CD14-positive monocyte (primary cell): Measurements from ENCODE around the gene SLC22A7. TPM values are rescaled to one million over a fixed set of nuclear protein-coding genes. Genes with fewer than 3 reads are reported as not detected.
A peak's percentile ranks its signal among the peaks of the same experiment; 100 is the strongest.

ENCODE experiments used
- DNase-seq, 3 donors: peaks; one replicate each; pipeline ENCODE4 v3.0.0-alpha.2; 2011 to 2022
- H2AFZ ChIP-seq: 2 replicates; pipeline ENCODE4 v1.6.0; 2012; ENCODE audit warnings: mild to moderate bottlenecking, low read depth, low read length, inconsistent platforms; ENCODE audit not compliant: insufficient read depth, poor library complexity, severe bottlenecking
- H3K27ac ChIP-seq, 2 donors: 1 replicate in 1 of 2; 2 replicates in 1 of 2; pipeline ENCODE4 v1.5.1; 2012 to 2013; ENCODE audit warnings: low read length in 2 of 2, control low read depth in 1 of 2, inconsistent platforms in 1 of 2, low read depth in 1 of 2, mild to moderate bottlenecking in 1 of 2
- H3K27me3 ChIP-seq, 2 donors: one replicate each; pipeline versions ENCODE4 v1.6.0 to v1.6.1; 2011 to 2013; ENCODE audit warnings: low read length in 2 of 2; ENCODE audit not compliant: control insufficient read depth in 2 of 2, insufficient read depth in 2 of 2
- H3K36me3 ChIP-seq, 2 donors: replicated peaks in 1 of 2; 1 replicate in 1 of 2; 2 replicates in 1 of 2; pipeline versions ENCODE4 v1.5.1 to v1.6.1; 2012 to 2013; ENCODE audit warnings: low read length in 2 of 2, control low read depth in 1 of 2, inconsistent platforms in 1 of 2, mild to moderate bottlenecking in 1 of 2; ENCODE audit not compliant: insufficient read depth in 2 of 2, control insufficient read depth in 1 of 2
- H3K4me1 ChIP-seq, 2 donors: 1 replicate in 1 of 2; 2 replicates in 1 of 2; pipeline versions ENCODE4 v1.5.1 to v1.6.1; 2012 to 2013; ENCODE audit warnings: low read length in 2 of 2, control low read depth in 1 of 2, inconsistent platforms in 1 of 2, mild to moderate bottlenecking in 1 of 2, moderate library complexity in 1 of 2; ENCODE audit not compliant: insufficient read depth in 2 of 2, control insufficient read depth in 1 of 2
- H3K4me2 ChIP-seq: replicated peaks from 2 replicates; pipeline ENCODE3; 2012; ENCODE audit warnings: low read length, moderate library complexity, mild to moderate bottlenecking; ENCODE audit not compliant: poor library complexity, severe bottlenecking; ENCODE audit errors: extremely low read depth
- H3K4me3 ChIP-seq, 3 experiments: fragments of 200-600 bp in 1 of 3; sonication (generic) in 1 of 3; replicated peaks in 1 of 3; 1 replicate in 2 of 3; 2 replicates in 1 of 3; pipeline ENCODE4 v1.5.1; 2011 to 2013; ENCODE audit warnings: low read length in 3 of 3, mild to moderate bottlenecking in 3 of 3, control low read depth in 2 of 3, low read depth in 2 of 3, inconsistent platforms in 1 of 3, moderate library complexity in 1 of 3
- H3K79me2 ChIP-seq: 2 replicates; pipeline ENCODE4 v1.6.0; 2012; ENCODE audit warnings: mild to moderate bottlenecking, control low read depth, inconsistent platforms, low read length, moderate library complexity; ENCODE audit not compliant: insufficient read depth
- H3K9ac ChIP-seq: 2 replicates; pipeline ENCODE4 v1.6.0; 2017; ENCODE audit warnings: low read length, mild to moderate bottlenecking; ENCODE audit not compliant: insufficient read depth, poor library complexity, severe bottlenecking
- H3K9me3 ChIP-seq, 2 donors: replicated peaks in 1 of 2; 1 replicate in 1 of 2; 2 replicates in 1 of 2; pipeline versions ENCODE4 v1.5.1 to v1.6.1; 2012 to 2013; ENCODE audit warnings: low read length in 2 of 2, control low read depth in 1 of 2; ENCODE audit not compliant: control insufficient read depth in 1 of 2, insufficient read depth in 1 of 2
- H4K20me1 ChIP-seq: 2 replicates; pipeline ENCODE4 v1.6.0; 2012; ENCODE audit warnings: mild to moderate bottlenecking, low read length, control low read depth, moderate library complexity; ENCODE audit not compliant: insufficient read depth
- H3K27ac Mint-ChIP-seq, 7 donors: one replicate each; pipeline ENCODE4 v1.8.0; 2020; ENCODE audit warnings: mild to moderate bottlenecking in 7 of 7, mixed read lengths in 7 of 7, moderate library complexity in 6 of 7, inconsistent platforms in 2 of 7
- H3K27me3 Mint-ChIP-seq, 3 donors: one replicate each; pipeline ENCODE4 v1.8.0; 2021 to 2022; ENCODE audit warnings: low read depth in 3 of 3, mild to moderate bottlenecking in 3 of 3, mixed read lengths in 3 of 3, moderate library complexity in 3 of 3, inconsistent platforms in 1 of 3
- H3K36me3 Mint-ChIP-seq, 2 donors: one replicate each; pipeline ENCODE4 v1.8.0; 2020; ENCODE audit warnings: mixed read lengths in 2 of 2, inconsistent platforms in 1 of 2, mild to moderate bottlenecking in 1 of 2
- H3K4me1 Mint-ChIP-seq: one replicate; pipeline ENCODE4 v1.8.0; 2020; ENCODE audit warnings: mild to moderate bottlenecking, mixed read lengths
- H3K4me3 Mint-ChIP-seq, 2 donors: one replicate each; pipeline ENCODE4 v1.8.0; 2020; ENCODE audit warnings: mild to moderate bottlenecking in 2 of 2, mixed read lengths in 2 of 2, moderate library complexity in 1 of 2
- H3K9me3 Mint-ChIP-seq, 7 donors: one replicate each; pipeline ENCODE4 v1.8.0; 2020 to 2022; ENCODE audit warnings: mixed read lengths in 7 of 7, mild to moderate bottlenecking in 6 of 7, moderate library complexity in 6 of 7, inconsistent platforms in 2 of 7
- WGBS: methylation state at CpG from one replicate; pipeline ENCODE4 v1.1.5; 2013; ENCODE audit warnings: missing lambda C conversion rate; ENCODE audit not compliant: insufficient coverage; 5-methylcytosine and 5-hydroxymethylcytosine counted together
- intact Hi-C, 2 donors: fragments of 100-400 bp; cut with micrococcal nuclease; formaldehyde crosslinking; loops; one replicate each; pipeline versions ENCODE4 v1.15.0 to v1.15.1; 2023
- polyA plus RNA-seq, 3 donors: library from polyadenylated mRNA; depleted of rRNA in 1 of 3; unstranded in 2 of 3; stranded (reverse) in 1 of 3; fragments of 300-500 nt in 2 of 3; fragments of >200 nt in 1 of 3; fragmentation: Illumina TruSeq in 2 of 3; gene quantifications; 1 replicate in 2 of 3; 2 replicates in 1 of 3; pipeline ENCODE4 v1.2.3, GENCODE V29; 2012 to 2021
- TF ChIP-seq, protein P1 (sequence below): fragments of 200-600 bp; IDR thresholded peaks from one replicate; pipeline ENCODE4 v1.8.0; 2022; ENCODE audit warnings: antibody characterized with exemption, mild to moderate bottlenecking

The SLC22A7 gene
- polyA plus RNA-seq, 3 donors = not detected

DNA sequence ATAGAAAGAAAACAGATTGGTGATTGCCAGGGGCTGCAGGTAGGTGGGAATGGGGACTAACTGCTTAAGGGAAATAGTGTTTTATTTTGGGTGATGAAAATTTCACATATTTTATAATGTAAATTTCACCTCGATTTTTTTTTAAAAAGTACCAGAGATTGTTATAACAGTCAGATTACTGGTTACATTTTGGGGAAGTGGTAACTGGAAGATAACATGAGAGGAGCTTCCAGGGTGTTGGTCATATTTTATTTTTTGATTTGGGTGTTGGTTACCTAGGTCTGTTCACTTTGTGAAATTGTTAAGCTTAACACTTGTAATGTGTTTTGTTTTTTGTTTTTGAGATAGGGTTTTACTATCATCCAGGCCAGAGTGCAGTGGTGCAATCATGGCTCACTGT lies 27.8 kb downstream of the SLC22A7 start:
- no peaks in the 10 kb centered on the region for H4K20me1 ChIP-seq
- no peaks in the 10 kb centered on the region for H3K79me2 ChIP-seq
- H3K9me3 Mint-ChIP-seq = no peaks in the 10 kb centered on the region
- no peaks in the 10 kb centered on the region for H3K9me3 ChIP-seq
- H3K4me3 Mint-ChIP-seq = no peak overlapping the region
- no peak overlapping the region for H3K4me3 ChIP-seq
- peak overlapping the region in 2 of 7 donors; percentile 41 to 66 for H3K27ac Mint-ChIP-seq
- H3K36me3 ChIP-seq = no peaks in the 10 kb centered on the region
- peaks cover 20% of the 10 kb centered on the region for H3K4me1 Mint-ChIP-seq
- H3K4me2 ChIP-seq = no peak overlapping the region
- TF ChIP-seq, protein P1, sequence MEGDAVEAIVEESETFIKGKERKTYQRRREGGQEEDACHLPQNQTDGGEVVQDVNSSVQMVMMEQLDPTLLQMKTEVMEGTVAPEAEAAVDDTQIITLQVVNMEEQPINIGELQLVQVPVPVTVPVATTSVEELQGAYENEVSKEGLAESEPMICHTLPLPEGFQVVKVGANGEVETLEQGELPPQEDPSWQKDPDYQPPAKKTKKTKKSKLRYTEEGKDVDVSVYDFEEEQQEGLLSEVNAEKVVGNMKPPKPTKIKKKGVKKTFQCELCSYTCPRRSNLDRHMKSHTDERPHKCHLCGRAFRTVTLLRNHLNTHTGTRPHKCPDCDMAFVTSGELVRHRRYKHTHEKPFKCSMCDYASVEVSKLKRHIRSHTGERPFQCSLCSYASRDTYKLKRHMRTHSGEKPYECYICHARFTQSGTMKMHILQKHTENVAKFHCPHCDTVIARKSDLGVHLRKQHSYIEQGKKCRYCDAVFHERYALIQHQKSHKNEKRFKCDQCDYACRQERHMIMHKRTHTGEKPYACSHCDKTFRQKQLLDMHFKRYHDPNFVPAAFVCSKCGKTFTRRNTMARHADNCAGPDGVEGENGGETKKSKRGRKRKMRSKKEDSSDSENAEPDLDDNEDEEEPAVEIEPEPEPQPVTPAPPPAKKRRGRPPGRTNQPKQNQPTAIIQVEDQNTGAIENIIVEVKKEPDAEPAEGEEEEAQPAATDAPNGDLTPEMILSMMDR = no peak
- WGBS = no CpG with 5 or more reads among the region's 1 CpG
- H3K27me3 ChIP-seq = no peaks in the 10 kb centered on the region
- peaks cover 14 to 21% of the 10 kb centered on the region in 2 donors for H3K36me3 Mint-ChIP-seq
- no peaks in the 10 kb centered on the region for H3K27me3 Mint-ChIP-seq
- peaks cover 15 to 18% of the 10 kb centered on the region in 2 donors for H3K4me1 ChIP-seq
- no peak for DNase-seq
- no peak overlapping the region for H3K27ac ChIP-seq
- H3K9ac ChIP-seq = no peak overlapping the region
- H2AFZ ChIP-seq = no peak overlapping the region
- intact Hi-C loops = no loop called here

DNA sequence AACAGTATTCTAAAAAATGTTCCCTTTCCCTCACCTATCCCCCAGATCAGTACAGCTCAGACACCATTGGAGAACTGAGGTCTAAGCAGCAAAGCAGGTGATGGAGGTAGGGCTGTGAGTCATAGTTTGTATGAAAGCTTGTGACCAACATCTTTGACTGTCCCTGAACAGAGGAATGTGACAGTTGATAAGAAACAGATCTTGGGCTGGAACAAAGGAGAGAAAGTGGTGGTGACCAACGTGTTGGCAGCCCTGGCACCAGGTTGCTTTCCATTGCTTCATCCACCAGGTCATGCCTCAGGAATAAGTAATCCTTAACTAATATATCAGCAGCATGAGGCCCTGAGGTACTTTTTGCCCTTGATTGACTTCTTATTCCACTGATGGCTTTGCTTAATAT lies 30.5 kb downstream of the SLC22A7 start:
- Mint-ChIP-seq H3K4me3 (no peak overlapping the region), H3K4me1 (peaks cover 40% of the 10 kb centered on the region), H3K27ac (no peak overlapping the region), H3K9me3 (no peaks in the 10 kb centered on the region), H3K27me3 (no peaks in the 10 kb centered on the region), H3K36me3 (peaks cover 8 to 17% of the 10 kb centered on the region in 2 donors)
- Histone ChIP-seq H3K36me3 (no peaks in the 10 kb centered on the region), H3K9ac (no peak overlapping the region), H3K4me3 (no peak overlapping the region), H3K9me3 (no peaks in the 10 kb centered on the region), H3K4me1 (peaks cover 38 to 43% of the 10 kb centered on the region in 2 donors), H3K27me3 (no peaks in the 10 kb centered on the region), H3K4me2 (no peak overlapping the region), H3K79me2 (no peaks in the 10 kb centered on the region), H3K27ac (no peak overlapping the region), H4K20me1 (no peaks in the 10 kb centered on the region), H2AFZ (no peak overlapping the region)
- WGBS = no CpG with 5 or more reads among the region's 1 CpG
- intact Hi-C loops = no loop called here
- no peak for DNase-seq
- TF ChIP-seq, protein P1 = no peak
